Mammary epithelial cell (primary cell): Measurements from ENCODE around the gene CCT8L2.

Experiments
- EZH2 ChIP-seq: IDR thresholded peaks from 2 replicates; pipeline ENCODE4 v1.6.1; 2012; ENCODE audit warnings: low read length, inconsistent platforms, borderline replicate concordance
- TF ChIP-seq, protein P1 (sequence below), 2 donors: IDR thresholded peaks in 1 of 2; conservative IDR thresholded peaks in 1 of 2; 2 replicates each; pipeline ENCODE4 v1.5.1; 2011 to 2012; ENCODE audit warnings: inconsistent platforms in 2 of 2, low read length in 2 of 2, mild to moderate bottlenecking in 2 of 2, control low read depth in 1 of 2, low read depth in 1 of 2; ENCODE audit not compliant: insufficient read depth in 1 of 2; ENCODE audit errors: extremely low read depth in 1 of 2

DNA sequence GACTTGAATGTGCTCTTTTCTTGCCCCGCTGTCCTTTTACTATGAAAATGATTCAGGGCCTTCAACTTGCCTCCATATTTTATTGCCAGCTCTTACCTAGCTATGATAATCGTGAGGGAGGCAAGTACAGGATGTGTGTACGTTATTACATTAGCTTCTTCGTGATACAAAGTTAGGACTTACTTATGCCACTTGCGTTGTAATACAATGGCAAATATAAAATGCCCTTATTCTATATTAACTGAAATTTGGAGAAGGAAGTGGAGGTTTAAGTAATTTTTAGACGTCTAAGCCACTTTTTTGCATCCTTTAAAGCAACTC is 10.8 kb upstream of the CCT8L2 start:
- TF ChIP-seq EZH2 = no peak
- TF ChIP-seq, protein P1, sequence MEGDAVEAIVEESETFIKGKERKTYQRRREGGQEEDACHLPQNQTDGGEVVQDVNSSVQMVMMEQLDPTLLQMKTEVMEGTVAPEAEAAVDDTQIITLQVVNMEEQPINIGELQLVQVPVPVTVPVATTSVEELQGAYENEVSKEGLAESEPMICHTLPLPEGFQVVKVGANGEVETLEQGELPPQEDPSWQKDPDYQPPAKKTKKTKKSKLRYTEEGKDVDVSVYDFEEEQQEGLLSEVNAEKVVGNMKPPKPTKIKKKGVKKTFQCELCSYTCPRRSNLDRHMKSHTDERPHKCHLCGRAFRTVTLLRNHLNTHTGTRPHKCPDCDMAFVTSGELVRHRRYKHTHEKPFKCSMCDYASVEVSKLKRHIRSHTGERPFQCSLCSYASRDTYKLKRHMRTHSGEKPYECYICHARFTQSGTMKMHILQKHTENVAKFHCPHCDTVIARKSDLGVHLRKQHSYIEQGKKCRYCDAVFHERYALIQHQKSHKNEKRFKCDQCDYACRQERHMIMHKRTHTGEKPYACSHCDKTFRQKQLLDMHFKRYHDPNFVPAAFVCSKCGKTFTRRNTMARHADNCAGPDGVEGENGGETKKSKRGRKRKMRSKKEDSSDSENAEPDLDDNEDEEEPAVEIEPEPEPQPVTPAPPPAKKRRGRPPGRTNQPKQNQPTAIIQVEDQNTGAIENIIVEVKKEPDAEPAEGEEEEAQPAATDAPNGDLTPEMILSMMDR (conservative IDR thresholded peaks at IDR 0.05 in 1 of 2, IDR thresholded peaks at IDR 0.05 in 1 of 2; ENCODE audit: extremely low read depth in 1 of 2, insufficient read depth in 1 of 2, low read depth in 1 of 2, low read length in 2 of 2) = no peak
